ENCODE data around the gene KIF5A.
"Not testable (repeated sequence)": the region's sequence is repeated elsewhere in the genome, so short reads cannot be mapped to it uniquely, and the experiment has no call there.

KIF5A gene

DNA sequence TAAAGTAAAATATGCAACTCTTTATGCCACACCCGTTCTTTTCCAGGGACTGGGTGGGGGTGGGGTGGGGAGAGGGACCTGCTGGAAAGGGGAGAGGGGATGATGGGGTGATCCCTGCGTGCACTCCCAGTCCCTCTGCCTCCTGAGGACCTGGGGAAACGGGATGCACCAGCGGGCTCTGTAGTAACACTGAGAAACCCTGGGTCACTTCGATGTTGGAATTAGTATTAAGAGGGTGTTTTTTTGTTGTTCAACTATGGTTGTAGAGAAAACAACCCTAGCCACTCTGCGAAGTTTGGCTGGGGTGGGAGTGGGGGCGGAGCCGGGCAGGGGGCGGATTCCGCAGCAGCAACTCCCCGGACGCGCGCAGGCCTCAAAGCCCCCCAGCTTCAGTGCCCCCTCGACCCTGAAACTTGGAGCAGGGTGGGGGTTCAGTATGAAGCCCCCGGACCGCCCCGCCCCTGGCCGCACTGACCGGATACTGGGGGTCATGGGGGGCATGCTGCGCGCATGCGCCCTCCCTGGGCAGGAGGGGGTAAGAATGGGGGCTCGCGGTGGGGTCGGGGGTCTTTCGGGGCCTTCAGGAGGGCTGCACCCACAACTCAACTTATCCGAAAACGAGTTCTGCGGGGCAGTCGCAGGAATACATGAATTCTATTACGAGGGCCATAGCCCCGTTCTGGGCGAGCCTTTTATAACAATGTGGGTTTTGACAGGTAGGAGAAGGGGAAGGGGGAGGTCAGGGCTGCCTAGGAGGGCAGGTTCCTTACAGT lies 60.1 kb downstream of the KIF5A start:
- DNase-seq: no peak

DNA sequence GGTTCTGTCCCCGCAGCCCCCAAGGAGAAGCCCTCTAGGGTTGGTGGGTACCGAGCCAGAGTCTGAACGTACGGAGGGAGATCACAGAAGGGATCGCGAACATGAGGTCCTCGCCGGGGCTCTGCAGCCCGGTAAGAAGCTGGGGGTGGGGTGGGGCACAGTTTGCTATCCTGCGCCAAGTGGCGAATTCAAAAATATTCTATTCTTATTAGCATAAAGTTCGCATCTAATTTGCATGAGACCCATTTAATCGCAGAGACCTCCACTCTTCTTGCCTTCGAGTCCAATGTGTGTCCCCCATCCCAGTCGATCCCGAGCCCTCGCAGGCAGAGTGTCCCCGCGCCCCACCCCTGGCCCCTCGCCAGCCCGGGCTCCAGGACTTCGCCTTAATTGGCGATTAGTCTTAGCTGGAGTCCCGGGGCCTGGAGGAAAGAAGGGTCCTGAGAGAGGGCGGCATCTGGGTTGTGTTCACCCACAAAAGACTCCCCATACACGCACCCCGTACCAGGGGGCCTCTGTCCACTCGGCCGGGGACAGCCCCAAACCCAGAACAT lies 60.8 kb downstream of the KIF5A start:
- peak; percentile 42 for DNase-seq

DNA sequence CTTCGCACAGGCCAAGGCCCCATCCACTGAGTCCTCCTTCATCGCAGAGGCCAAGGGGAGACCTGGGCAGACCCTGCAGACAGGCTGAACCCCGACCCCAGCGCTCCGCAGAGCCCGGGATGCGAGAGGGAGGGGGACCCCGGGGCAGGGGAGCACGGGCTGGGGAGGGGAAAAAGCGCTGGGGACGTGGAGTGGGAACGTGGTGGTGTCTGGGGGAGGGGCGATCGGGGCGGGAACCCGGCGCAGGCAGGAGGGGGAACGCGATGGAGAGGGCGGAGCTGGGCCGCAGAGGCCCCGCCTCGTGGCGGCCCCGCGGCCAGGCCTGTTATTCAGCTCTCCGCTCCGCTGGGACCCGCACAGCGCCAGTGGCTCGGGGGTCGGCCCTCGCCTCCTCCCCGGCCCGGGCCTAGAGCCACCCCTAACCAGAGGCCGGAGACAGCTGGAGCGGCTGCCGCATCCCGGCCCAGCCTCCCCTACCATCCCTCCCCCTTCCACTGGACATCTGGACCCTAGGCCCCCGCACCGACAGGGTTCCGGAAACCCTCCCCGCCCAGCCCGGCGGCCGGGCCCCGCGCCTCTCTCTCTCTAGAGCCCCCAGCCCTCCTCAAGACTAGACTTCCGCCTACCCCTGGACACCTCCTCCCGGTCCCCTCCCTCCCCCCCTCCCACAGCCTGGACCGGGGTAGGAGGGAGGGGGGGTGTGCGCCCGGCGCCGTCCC lies 61.4 kb downstream of the KIF5A start, which contains the start of gene ARHGEF25:
Gene ARHGEF25 (plus strand): TSS at position 328 of the 719 bp plus-strand sequence. CDS start 460 bp downstream, outside the sequence.
- peak; percentile 76 for DNase-seq

GRCh38 chr12:57611827-57612710 lies 62.2 kb downstream of the KIF5A start:
- peak; percentile 83 for DNase-seq

DNA sequence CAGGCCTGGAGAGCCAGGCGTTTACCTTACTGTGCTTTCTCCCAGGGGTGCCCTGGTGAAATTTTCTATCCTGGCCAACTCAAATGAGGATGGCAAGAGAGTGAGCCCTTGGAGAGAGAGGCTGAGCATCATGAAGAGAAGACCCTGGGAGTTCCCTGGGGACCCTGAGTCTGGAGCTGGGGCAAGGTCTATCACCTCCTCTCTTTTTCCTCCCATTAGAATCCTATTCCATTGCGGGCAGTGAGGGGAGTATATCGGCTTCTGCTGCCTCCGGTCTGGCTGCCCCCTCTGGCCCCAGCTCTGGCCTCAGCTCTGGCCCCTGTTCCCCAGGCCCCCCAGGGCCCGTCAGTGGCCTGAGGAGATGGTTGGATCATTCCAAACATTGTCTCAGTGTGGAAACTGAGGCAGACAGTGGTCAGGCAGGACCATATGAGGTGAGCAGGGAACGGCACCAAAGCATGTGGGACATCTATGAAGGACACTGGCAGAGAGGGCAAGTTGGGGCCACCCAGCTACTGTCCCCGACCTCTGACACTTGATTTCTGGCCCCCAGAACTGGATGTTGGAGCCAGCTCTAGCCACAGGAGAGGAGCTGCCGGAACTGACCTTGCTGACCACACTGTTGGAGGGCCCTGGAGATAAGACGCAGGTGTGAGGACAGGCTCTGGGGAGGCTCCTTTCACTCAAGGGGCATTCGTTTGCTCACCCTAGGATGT lies 63.0 kb downstream of the KIF5A start:
- DNase-seq: no peak

DNA sequence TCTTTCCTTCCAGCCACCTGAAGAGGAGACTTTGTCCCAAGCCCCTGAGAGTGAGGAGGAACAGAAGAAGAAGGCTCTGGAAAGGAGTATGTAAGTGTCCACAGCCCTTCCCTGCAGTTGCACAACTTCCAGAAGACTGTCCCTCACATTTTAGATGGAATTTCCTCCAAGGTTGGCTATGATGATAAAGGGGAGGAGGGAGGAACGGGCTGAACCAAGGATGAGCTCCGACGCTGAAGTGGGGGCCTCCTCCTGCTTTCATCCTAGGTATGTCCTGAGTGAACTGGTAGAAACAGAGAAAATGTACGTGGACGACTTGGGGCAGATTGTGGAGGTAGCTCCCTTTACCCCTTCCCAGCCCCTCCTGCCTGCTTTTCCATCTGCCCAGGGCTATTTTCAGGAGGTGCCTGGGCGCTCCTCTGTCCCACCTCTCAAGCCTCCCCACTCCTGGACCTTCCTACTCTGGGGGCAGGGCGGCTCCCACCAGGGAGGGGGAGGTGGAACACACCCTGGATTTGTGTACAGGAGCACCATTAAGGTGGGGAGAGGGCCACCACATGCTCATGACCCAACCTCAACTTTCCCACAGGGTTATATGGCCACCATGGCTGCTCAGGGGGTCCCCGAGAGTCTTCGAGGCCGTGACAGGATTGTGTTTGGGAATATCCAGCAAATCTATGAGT lies 63.7 kb downstream of the KIF5A start:
- DNase-seq: no peak

DNA sequence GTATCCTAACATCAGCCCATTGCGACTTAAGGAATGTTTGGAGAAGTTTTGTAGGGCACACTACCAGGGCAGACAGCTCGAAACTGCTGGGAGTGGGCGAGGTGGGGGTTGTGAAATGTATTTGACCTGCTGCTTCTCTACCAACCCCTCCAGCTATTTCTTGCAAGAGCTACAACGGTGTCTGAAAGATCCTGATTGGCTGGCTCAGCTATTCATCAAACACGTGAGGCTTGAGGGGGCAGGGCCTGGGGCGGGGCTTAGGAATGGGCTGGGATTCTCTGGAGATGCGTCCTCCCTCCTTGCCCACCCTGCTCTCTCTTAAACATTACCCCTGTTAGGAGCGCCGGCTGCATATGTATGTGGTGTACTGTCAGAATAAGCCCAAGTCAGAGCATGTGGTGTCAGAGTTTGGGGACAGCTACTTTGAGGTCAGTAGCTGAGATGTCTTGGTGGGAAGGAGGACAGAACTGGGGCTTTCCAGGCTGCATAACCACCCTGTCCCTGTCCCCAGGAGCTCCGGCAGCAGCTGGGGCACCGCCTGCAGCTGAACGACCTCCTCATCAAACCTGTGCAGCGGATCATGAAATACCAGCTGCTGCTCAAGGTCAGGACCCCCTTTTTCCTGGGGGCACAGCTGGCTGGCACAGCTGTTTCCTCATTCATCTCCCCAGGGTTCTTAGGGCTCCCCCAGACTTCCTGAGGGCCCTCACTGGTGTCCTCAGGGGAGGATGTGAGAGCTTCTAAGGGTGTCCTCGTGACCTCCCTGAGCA lies 64.5 kb downstream of the KIF5A start:
- peak; percentile 74 for DNase-seq

DNA sequence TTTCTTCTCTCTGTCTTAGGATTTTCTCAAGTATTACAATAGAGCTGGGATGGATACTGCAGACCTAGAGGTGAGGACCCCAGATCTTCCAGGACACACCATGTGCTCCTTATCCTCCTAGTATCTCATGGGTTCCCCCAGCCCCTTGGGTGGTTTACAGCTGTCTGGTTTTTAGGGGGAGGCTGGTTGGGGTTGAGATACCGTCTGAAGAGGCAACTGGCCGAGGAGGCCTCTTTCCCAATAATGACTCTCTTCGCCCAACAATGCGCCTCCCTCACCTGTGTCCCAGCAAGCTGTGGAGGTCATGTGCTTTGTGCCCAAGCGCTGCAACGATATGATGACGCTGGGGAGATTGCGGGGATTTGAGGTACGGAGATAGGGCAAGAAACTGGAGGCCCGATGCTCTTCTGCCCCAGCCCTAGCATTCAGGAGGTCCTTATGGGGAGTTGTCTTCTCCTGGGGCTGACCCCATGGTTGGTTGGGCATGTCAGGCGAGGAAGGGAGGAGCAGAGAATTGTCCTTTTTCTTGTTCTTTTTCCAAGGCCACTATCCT lies 65.2 kb downstream of the KIF5A start:
- no peak for DNase-seq

DNA sequence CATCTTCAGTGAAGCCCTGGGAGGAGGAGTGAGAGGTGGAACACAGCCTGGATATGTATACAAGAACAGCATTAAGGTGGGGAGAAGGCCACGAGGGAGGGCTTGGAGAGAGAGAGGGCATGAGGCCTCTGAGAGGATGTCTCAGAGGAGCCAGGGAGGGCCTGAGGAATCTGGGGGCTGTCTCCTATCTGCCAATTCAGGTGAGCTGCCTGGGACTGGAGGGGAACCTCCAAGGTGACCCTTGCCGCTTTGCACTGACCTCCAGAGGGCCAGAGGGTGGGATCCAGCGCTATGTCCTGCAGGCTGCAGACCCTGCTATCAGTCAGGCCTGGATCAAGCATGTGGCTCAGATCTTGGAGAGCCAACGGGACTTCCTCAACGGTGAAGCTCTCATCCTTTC lies 65.8 kb downstream of the KIF5A start:
- DNase-seq: no peak

GRCh38 chr12:57616383-57617101 lies 66.7 kb downstream of the KIF5A start:
- DNase-seq: peak; percentile 20

- no peak for DNase-seq
Measured at GRCh38 chr12:57617942-57618341, 68.1 kb downstream of the KIF5A start.

GRCh38 chr12:57618431-57618830 lies 68.6 kb downstream of the KIF5A start:
- DNase-seq: not testable (repeated sequence)

DNA sequence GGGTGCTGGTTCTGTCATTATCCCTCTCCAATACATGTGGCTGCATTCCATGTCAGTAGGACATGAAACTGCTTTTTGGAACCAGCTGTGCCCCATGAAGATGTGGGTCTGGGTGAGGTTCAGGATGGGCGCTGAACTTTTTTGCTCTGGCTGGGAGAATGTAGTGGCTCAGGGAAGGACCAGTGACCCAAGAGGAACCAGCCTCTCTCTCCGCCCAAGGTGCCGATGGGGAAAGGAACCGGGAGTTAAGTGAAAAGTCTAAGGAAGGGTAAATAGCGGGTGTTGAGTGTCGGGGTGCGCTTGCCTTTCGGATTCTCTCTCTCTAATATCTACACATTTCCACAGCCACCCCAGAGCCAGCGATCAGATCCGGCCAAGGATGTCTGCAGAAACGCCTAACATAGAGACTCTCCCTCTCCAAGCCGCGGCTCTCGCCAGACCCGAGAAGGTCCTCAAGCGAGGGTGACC lies 69.2 kb downstream of the KIF5A start:
- DNase-seq: no peak

- no peak for DNase-seq
Measured at GRCh38 chr12:57619434-57620244, 69.8 kb downstream of the KIF5A start.

GRCh38 chr12:57620245-57620935 lies 70.5 kb downstream of the KIF5A start:
- no peak for DNase-seq

- no peak for DNase-seq
Measured at GRCh38 chr12:57620936-57621496, 71.2 kb downstream of the KIF5A start.

GRCh38 chr12:57621497-57622292 lies 71.9 kb downstream of the KIF5A start:
- peak; percentile 50 for DNase-seq

Measured in NCI-H2171 treated with DMSO at 0.1 percent for 48 hours (cell line).